ENCODE results near the gene PDIA5. TPM values are rescaled to one million over a fixed set of nuclear protein-coding genes. Genes with fewer than 3 reads are reported as not detected.

PDIA5 gene
- total RNA-seq, 4 donors from 2014 or later = 5.3 to 9.2 (median 7.2) TPM

DNA sequence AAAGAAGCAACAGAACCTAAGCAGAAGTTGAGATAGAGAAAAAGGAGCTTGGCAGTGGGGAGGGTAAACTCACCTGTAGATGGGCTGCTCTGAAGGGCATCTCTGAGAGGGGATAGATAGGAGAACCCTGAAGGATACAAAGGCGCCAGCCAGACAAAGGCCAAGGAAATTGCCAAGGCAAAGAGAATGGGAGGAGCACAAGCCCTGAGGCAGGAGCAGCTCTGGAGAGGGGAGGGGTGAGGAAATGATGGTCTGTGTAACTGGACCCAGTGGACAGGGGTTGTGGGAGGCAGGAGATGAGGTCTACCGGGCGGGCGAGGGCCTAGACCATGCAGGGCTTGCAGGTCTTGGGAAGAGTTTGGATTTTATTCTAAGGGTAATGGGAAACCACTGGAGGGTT is 2.3 kb upstream of the PDIA5 start:
- Histone ChIP-seq H3K4me3 (no peak overlapping the region), H3K27me3 (peaks cover 4% of the 10 kb centered on the region), H3K36me3 (no peaks in the 10 kb centered on the region), H3K9me3 (no peaks in the 10 kb centered on the region), H3K4me1 (peaks cover 17% of the 10 kb centered on the region), H3K27ac (no peak overlapping the region)
- TF ChIP-seq EP300 (IDR thresholded peaks at IDR 0.05) = no peak
- WGBS = 84% methylated on average over 4 of the region's 4 CpGs
- DNase-seq (ENCODE audit: low spot score in 2 of 2) = no peak

DNA sequence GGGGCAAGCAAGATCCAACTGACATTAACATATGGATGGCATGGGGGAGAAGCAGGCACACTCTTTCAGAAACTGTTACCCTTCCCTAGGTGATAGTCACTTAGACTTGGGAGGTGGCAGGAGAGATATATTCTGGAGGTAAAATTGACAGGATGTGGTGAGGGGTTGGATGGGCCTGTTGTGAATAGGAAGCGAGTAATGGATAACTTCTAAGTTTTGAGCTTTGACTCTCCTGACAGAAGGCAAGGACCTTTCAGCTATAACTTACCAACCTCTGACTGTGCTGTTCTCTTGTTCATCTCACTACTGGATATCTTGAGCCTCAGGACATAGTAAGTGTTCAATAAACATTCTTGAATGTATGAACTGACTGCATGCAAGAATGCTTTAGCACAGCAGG is 1.9 kb upstream of the PDIA5 start:
- Histone ChIP-seq H3K4me1 (peaks cover 17% of the 10 kb centered on the region), H3K36me3 (no peaks in the 10 kb centered on the region), H3K27me3 (peaks cover 4% of the 10 kb centered on the region), H3K4me3 (no peak overlapping the region), H3K9me3 (no peaks in the 10 kb centered on the region), H3K27ac (no peak overlapping the region)
- TF ChIP-seq POLR2A (IDR thresholded peaks at IDR 0.05) (no peak), EP300 (IDR thresholded peaks at IDR 0.05) (no peak), POLR2AphosphoS5 (IDR thresholded peaks at IDR 0.05) (no peak)
- TF ChIP-seq, protein P1, sequence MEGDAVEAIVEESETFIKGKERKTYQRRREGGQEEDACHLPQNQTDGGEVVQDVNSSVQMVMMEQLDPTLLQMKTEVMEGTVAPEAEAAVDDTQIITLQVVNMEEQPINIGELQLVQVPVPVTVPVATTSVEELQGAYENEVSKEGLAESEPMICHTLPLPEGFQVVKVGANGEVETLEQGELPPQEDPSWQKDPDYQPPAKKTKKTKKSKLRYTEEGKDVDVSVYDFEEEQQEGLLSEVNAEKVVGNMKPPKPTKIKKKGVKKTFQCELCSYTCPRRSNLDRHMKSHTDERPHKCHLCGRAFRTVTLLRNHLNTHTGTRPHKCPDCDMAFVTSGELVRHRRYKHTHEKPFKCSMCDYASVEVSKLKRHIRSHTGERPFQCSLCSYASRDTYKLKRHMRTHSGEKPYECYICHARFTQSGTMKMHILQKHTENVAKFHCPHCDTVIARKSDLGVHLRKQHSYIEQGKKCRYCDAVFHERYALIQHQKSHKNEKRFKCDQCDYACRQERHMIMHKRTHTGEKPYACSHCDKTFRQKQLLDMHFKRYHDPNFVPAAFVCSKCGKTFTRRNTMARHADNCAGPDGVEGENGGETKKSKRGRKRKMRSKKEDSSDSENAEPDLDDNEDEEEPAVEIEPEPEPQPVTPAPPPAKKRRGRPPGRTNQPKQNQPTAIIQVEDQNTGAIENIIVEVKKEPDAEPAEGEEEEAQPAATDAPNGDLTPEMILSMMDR (IDR thresholded peaks at IDR 0.05) = no peak
- no peak for DNase-seq (ENCODE audit: low spot score in 2 of 2)
- 0% methylated on average over 1 of the region's 1 CpG for WGBS

DNA sequence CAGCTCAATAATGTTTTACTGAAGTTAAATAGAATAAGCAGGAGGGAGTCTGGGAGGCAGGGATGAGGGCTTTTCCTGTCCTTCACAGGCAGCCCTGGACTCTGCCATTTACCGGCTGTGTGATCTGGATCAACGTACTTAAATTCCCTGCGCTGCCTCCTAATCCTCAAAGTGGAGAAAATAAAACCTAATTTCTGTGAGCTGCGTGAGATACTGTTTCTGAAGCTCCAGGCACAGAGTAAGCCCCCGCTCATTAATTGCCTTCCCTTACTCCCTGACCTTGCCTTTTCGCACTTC is 278 bp upstream of the PDIA5 start:
- TF ChIP-seq POLR2AphosphoS5 (IDR thresholded peaks at IDR 0.05) (no peak), EP300 (IDR thresholded peaks at IDR 0.05) (no peak), POLR2A (IDR thresholded peaks at IDR 0.05) (no peak)
- TF ChIP-seq, protein P1 (IDR thresholded peaks at IDR 0.05) = no peak
- no peaks in the 10 kb centered on the region for H3K9me3 ChIP-seq

DNA sequence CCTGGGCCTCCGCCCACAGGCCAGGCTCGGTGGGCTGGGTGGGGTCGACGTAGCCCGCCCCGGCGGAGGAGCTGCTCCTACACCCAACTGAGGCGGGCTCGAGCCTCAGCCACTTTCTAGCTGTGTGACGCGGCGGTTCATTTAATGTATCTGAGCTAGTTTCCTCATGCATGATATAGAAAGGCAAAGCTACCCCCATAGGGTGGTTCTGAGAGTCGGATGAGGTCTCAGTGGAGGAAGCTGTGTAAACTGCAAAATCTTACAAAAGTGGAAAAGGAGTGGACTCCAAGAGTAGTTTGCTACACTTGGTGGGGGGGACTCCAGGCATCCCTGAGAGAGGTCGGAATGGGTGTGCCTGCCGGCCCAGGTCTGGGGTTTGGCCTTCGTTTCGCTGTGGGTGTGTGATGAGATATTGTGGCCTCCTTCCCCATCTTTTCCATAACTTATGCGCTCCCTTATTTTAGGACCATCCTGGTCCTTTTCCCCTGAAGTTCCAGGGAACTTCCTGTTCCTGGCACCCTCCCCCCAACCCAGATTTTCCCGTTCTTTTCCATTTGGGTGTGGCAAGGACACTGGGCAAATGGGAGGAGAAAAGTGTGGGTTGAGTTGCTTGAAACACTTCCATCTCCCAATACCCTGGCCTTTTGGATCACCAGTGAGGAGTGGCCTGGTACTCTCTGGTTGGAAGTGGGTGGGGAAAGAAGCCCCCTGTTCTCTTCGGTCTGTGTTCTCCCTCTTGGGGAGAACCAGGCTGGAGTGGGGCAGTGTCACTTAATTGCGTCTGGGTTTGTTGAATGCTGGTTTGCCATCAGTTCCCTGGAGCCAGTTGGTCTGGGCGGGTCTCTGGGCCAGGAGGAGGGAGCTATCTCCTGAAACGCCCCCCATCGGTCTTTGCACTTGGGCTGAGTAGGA is 1.1 kb downstream of the PDIA5 start:
- no peak for DNase-seq (ENCODE audit: low spot score in 2 of 2)
- peak overlapping the region; percentile 78 for H3K27ac ChIP-seq
- no peaks in the 10 kb centered on the region for H3K27me3 ChIP-seq
- WGBS = 34% methylated on average over 12 of the region's 24 CpGs
- peaks cover 24% of the 10 kb centered on the region for H3K4me1 ChIP-seq
- no peaks in the 10 kb centered on the region for H3K9me3 ChIP-seq
- TF ChIP-seq POLR2A (IDR thresholded peaks at IDR 0.05) = no peak
- TF ChIP-seq, protein P1 (IDR thresholded peaks at IDR 0.05) = no peak
- TF ChIP-seq POLR2AphosphoS5 (IDR thresholded peaks at IDR 0.05) = no peak
- no peak for TF ChIP-seq EP300 (IDR thresholded peaks at IDR 0.05)
- H3K4me3 ChIP-seq = peak overlapping the region; percentile 87
- no peaks in the 10 kb centered on the region for H3K36me3 ChIP-seq

More for the DNA sequence above, 278 bp upstream of the PDIA5 start:
- peak overlapping the region; percentile 78 for H3K27ac ChIP-seq
- 12% methylated on average over 6 of the region's 6 CpGs for WGBS
- peaks cover 4% of the 10 kb centered on the region for H3K27me3 ChIP-seq
- no peaks in the 10 kb centered on the region for H3K36me3 ChIP-seq
- H3K4me1 ChIP-seq = peaks cover 19% of the 10 kb centered on the region
- H3K4me3 ChIP-seq = peak overlapping the region; percentile 87
- DNase-seq (ENCODE audit: low spot score in 2 of 2) = no peak

DNA sequence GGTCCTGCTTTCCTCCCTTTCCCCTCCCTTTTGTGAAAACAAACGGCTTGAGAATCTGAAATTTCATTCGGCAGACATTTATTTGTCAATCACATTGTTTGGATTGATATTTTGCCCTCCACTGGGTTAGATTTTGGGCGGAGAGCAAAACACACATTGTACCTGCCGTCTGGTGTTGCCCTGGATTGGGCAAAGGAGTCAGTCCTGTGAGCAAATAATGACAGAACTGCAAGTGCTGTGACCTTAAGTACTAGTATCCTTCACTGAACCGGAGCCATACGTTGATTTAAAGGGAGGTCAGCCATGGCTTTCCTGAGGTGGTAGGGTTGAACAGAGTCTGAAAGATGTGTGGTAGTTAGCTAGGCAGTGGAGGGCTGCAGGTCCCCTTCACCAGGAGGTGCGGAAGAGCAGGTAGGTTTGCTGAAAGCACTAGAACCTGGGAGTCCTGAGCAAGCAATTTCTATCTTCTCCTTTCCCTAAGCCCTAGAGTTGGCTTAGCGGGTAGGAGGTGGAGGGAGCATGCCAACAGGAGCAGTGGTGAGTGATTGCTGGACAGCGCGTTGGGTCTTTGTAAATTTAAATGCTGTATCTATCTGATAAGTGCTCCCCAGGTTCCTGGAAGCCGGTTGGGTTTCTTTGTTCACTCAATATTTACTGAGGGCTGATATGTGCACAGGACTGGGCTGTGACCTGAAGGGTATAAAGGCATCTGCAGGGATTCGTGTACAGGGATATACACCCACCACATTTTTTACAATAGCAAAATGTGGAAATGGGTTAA is 2.0 kb downstream of the PDIA5 start:
- Histone ChIP-seq H3K27ac (peak overlapping the region; percentile 78), H3K27me3 (no peaks in the 10 kb centered on the region), H3K4me3 (peak overlapping the region; percentile 87), H3K36me3 (no peaks in the 10 kb centered on the region), H3K4me1 (peaks cover 24% of the 10 kb centered on the region), H3K9me3 (no peaks in the 10 kb centered on the region)
- 80% methylated on average over 12 of the region's 12 CpGs for WGBS
- no peak for TF ChIP-seq EP300 (IDR thresholded peaks at IDR 0.05)
- no peak for TF ChIP-seq POLR2A (IDR thresholded peaks at IDR 0.05)
- TF ChIP-seq, protein P1 (IDR thresholded peaks at IDR 0.05) = no peak
- TF ChIP-seq POLR2AphosphoS5 (IDR thresholded peaks at IDR 0.05) = no peak
- DNase-seq (ENCODE audit: low spot score in 2 of 2) = no peak
